NOMO-1 treated with DMSO at 0.1 percent for 48 hours (cell line): ENCODE data around the gene ITPRIP.

Experiments
- DNase-seq: peaks from one replicate; lab custom pipeline; 2025; ENCODE audit not compliant: unreplicated experiment; lab: John Stamatoyannopoulos, UW

Gene ITPRIP

DNA sequence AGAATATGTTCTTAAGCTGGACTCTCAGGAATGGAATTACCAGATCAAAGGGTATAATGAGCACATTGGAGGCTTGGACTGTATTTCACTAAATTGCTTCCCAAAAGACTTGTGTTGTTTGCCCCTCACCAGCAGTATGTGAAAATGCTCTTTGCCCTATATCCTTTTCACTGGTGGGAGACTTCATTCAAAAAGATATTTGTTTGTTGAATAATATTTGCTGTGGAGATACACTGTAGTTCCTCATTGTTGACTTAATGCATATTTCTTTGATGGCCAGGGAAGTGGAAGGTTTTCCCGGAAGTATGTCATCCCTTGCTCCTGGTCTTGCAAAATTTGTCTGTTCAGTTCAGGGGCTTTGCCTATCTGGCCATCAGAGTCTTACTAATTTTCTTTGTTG, 49.9 kb downstream of the ITPRIP start:
- no peak for DNase-seq

GRCh38 chr10:104286939-104287338, 51.3 kb downstream of the ITPRIP start:
- DNase-seq: no peak

GRCh38 chr10:104284846-104285245, 53.4 kb downstream of the ITPRIP start:
- no peak for DNase-seq

GRCh38 chr10:104281694-104282093, 56.6 kb downstream of the ITPRIP start:
- DNase-seq: no peak

- DNase-seq: no peak
These were observed 58.6 kb downstream of the ITPRIP start for GRCh38 chr10:104279550-104280259.

DNA sequence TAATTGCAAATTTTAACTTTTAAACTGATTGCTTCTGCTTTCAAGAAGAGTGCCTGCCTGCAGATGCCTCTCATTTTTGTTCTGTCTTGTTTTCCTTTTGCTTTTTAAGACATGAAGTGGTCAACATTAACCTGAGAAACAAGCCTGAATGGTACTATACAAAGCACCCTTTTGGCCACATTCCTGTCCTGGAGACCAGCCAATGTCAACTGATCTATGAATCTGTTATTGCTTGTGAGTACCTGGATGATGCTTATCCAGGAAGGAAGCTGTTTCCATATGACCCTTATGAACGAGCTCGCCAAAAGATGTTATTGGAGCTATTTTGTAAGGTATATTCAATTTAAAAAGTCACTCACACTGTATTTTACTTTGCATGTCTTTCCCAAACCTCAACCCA, 60.5 kb downstream of the ITPRIP start:
- DNase-seq: no peak

DNA sequence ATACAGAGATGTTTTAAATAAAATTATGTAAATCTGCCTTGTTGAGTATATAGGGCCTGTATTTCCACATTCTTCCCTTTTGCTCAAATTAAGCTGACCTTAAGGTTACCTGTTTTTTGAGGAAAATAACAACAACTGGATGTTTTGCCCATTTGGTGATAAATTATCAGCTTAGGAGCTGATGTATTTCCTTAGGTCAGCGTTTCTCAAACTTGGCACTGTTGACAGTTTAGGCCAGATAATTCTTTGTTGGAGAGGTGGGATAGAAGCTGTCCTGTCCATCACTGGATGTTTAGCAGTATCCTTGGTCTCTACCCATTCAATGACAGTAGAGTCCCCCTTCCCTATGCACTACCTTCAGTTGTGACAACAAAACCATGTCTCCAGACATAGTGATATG, 62.1 kb downstream of the ITPRIP start:
- no peak for DNase-seq

DNA sequence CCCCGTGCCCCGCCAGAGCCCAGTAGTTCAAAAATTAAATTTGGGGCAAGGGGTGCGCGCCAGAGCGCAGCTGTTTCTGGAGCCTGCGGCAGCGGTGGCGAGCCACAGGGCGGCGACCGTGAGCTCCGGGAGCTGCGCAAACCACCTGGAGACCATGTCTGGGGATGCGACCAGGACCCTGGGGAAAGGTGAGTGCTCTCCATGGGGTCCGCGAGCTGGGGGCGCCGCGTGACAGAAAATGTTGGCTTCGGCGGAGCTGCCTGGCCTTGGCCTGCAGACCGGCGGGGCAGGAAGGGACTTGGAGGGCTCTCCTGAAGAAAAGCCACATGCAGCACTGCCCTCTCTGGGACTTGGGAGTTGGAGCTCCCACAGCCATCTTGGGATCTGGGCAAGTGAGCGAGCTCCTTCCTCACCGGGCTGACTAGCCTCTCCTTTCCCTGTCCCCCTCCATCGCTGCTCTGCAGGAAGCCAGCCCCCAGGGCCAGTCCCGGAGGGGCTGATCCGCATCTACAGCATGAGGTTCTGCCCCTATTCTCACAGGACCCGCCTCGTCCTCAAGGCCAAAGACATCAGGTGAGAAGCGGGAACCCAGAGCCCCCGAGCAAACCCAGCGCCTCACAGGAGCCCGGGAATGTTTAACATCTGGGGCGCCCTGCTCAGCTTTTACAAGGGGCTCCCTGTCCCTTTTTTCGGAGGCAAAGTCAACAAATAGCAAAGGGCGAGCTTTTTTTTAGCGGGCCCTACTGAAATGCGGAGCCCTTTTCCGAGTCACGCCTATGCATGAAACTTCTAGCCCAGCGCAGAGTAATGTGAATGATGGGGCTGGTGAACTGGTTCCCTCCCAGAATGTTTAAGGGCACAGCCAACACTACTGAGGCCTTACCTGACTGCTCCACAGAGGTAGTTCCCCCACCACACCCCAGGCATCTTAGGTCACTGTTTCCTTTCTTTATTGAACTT, 63.2 kb downstream of the ITPRIP start:
- DNase-seq: peak; percentile 10

DNA sequence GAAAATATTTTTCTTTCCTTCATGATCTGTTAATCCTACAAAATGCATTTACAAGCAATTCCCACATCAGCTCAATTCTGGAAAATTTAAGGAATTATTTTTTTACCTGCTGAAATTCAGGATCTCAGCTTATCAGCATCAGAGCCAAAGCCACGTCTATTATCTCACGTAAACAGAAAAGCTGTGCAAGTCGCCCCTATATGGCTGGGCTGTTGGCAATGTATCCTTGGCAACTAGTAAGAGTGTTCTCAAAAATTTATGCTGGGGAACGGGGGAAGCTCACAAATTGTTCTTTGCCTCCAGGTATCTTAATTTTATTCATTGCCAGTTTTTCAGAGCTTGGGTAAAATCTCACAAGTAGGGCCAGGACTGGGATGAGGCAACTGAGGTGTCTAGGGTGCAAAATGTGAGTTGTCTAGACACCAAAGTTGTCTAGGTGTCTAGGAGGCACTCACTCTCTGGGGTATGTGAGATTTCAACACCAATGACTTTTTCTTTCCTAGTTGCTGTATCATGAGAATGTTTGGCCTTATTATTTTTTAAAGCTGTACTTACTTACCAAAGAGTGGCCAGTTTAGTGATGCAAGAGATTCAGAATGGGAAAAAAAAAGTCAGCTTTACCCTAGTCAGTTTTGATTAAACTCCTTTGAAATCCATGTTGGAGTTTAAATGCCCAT, 64.2 kb downstream of the ITPRIP start:
- DNase-seq: no peak

DNA sequence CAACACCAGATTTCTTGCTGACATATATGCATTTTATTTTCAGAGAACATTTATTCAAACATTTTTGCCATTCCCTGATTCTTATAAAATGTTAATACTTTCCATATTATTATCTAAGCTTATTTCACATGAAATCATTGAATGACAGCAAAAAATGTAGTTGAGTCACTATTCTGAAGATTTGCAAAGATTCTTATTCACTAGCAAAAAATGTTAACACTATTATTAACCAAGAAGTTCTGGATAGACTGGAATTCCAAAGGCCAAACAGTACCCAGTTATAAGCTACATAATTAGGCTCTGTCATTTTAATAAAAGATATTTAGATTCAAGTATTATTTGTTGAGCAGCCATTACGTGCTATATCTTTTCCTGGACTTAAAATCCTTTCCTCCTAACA, 65.0 kb downstream of the ITPRIP start:
- DNase-seq: no peak

DNA sequence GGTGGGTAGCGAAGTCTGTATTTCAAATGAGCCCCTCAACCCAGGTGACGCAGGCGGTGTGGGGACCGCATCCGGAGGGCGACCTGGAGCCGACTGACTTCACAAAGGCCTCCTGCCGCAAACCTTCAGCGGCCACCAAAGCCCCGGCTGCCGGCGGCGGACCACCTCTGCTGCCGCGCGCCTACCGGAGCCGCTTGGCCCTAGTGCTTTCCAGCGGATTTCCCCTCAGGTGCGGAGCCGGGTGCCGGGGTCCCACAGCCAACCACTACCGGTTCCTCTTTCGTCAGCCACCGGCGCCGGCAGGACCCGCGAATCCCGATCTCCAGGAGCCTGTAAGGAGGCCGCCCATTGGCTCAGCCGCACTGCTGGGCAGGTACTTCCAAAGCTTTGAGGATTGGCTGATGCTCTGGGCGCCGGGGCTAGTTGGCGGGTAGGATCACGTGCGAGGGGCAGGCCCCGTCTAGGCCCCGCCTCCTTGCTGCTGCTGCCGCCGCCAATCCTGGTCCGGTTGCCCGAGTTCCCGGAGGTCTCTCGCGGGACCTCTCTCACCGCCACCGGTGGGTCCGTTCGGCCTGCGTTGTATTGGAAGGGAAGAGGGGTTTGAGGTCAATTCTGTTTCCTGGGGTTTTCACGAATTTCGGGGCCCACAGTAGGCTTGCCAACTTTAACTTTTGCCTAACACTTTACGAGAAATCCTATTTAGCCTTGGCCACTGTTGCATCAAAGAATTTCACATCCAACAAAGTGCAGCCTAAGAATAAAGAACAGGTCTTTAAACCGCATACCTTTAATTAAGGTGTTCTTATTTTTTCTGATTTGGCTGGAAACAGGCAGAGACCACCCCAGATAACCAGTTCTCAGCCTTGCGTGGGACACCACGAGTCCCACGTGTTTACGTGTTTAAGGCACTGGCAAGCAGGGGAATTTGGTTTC, 69.3 kb downstream of the ITPRIP start, which contains the start of gene GSTO2:
GSTO2 (plus strand) TSS at position 472 of the 933 bp plus-strand sequence. CDS start 5,732 bp downstream, outside the sequence.
- peak; percentile 100 for DNase-seq

DNA sequence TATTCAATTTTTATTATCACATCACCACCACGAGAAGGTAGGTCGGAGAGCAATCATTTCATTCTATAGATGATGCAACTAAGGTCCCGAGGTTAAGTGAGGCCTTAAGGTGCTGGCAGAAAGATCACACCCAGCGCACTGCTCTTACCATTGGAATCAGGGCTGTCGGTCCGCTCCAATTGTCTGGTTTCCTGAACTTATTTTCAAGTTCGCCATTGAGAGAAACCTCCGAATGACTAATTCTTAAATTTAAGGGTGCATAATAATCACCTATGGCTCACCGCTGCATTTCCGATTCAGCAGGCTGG, 69.9 kb downstream of the ITPRIP start:
- no peak for DNase-seq

DNA sequence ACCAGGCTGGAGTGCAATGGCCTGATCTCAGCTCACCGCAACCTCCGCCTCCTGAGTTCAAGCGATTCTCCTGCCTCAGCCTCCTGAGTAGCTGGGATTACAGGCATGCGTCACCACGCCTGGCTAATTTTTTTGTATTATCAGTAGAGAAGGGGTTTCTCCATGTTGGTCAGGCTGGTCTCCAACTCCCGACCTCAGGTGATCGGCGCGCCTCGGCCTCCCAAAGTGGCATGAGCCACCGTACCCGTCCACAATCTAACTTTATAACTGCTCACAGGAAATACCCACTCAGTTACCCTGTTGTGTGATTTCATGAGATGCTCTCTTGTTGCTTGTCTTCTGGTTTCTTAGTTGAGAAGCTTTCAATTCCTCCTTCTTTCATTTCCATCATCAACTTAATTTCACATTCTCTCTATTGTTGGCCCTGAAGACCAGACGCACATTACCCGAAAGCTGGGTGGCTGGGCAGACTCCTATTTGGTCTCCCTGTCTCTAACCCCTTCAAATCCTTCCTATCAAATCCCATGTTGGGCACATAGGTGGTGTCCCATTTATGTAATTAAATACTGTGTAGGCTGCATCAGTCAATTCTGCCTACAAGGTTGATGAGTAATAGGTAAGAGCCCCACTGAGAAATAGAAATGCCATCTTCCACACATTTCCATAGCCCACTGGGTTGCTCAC, 70.4 kb downstream of the ITPRIP start:
- DNase-seq: no peak

- DNase-seq: no peak
These were observed 73.5 kb downstream of the ITPRIP start for GRCh38 chr10:104264783-104265182.

- DNase-seq: no peak
These were observed 76.2 kb downstream of the ITPRIP start for GRCh38 chr10:104262055-104262454.

- DNase-seq: peak; percentile 2
These were observed 77.5 kb downstream of the ITPRIP start for GRCh38 chr10:104260775-104261115.

- no peak for DNase-seq
These were observed 78.1 kb downstream of the ITPRIP start for GRCh38 chr10:104259999-104260774.
